Endometrial microvascular endothelial cells (primary cell): ENCODE results near the gene TMEM38B. TPM values are rescaled to one million over a fixed set of nuclear protein-coding genes. Genes with fewer than 3 reads are reported as not detected.

ENCODE experiments used
- in situ Hi-C: cut with HindIII; loops from 2 replicates; pipeline ENCODE4 v1.10.0; 2017; ENCODE audit warnings: low sequenced_read_pairs, low pct_unique_long_range_greater_than_20kb; ENCODE audit errors: inconsistent ontology term
- total RNA-seq: library from RNA; depleted of rRNA; stranded (reverse); fragments of >200 nt; gene quantifications from one replicate; pipeline ENCODE4 v1.2.3, GENCODE V29; 2015; ENCODE audit errors: inconsistent ontology term

Gene TMEM38B, protein sequence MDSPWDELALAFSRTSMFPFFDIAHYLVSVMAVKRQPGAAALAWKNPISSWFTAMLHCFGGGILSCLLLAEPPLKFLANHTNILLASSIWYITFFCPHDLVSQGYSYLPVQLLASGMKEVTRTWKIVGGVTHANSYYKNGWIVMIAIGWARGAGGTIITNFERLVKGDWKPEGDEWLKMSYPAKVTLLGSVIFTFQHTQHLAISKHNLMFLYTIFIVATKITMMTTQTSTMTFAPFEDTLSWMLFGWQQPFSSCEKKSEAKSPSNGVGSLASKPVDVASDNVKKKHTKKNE
- 16.4 TPM for total RNA-seq

DNA sequence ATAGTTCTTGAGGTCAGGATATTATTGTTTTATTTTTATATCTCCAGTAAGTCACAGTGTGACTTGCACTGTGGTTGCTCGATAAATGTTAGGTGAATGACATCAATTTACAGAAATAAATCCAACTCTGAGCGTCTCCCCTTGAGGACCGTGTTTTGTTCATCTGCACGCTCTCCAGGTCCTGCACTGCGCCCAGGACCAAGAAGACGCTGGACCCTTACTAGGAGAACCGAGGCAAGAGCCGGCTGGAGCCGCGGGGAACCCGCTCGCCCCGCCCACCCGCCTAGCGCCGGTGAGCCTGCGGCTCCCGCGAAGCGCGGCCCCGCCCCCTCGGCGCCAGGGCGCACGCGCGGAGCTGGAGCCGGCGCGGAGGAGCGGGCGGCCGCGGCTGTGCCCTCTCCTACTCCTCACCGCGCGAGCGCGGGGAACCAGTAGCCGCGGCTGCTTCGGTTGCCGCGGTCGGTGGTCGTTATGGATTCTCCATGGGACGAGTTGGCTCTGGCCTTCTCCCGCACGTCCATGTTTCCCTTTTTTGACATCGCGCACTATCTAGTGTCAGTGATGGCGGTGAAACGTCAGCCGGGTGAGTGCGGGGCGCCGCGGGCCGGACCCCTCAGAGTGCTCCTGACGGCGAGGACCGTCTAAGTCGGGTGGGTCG is at the start of gene TMEM38B:
TMEM38B (plus strand) TSS at position 352 of the 658 bp plus-strand sequence; CDS start at position 472, 120 bp downstream.
- in situ Hi-C loops: no loop called here

DNA sequence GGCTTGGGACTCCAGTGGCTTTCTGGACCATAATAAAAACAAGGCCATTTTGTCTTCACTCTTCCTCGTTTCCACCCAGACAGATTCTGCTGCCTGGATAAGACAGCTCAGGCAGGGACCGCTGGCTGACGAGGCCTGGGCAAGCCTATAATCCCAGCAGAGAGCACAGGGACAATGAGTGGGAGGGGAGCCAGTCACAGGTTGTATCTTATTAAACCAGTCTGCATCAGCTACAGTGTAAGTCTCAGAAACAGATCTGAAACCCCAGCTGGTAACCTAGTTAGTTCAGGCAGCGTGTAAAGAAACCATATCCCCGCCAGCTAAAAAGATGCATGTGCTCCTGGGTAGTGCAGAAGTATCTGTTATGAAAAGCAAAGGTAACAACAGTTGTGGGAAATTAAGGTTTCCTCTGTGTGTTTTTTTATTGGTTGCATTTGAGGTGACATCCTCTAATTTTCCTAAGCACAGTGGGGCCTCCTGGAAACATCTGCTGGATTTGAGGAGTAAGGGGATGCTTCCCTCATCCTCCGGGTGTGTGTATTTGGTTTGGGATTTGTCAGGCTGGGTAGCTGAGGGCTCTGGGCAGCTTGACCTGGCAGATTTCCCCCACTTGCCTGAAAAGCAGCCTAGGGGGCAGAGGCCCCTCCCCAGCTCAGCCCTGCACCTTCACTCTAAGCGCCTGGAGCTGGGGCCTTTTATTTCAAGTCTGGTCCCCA is 47.3 kb upstream of the TMEM38B start:
- in situ Hi-C loops: no loop called here

DNA sequence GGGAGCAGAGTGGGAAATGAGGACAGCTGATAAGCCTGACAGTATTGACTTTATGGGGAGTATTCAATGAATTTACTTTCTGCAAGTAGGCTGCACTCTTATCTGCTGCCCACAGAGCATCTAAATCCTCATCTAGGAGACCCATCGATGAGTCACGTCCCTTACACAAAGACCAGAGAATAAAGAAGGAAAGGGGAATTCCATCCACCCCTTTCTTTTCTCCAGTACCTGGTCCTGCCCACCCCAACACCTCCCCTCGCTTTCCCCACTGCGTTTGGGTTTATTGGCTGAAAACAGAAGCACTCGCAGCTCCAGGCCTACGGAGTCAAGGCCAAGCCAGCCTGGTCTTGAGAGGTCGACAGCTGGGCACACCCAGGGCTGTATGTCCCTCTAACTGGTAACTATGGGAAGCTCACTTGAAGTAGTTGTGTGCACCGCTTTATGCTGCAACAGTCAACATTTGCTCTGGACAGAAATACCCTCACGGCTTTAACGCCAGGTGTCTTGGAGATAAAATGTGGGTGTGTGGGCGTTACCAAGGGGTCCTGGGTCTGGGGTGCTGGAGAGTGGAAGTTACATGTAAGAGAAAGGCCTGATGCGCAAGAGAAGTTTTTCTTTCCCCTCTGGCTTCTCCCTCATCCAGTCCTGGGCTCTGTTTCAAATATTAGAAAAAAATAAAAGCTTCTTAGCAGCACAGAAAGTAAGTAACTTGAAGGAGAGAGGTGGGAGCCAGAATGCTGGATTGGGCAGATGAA is 46.6 kb upstream of the TMEM38B start:
- in situ Hi-C loops: no loop called here

DNA sequence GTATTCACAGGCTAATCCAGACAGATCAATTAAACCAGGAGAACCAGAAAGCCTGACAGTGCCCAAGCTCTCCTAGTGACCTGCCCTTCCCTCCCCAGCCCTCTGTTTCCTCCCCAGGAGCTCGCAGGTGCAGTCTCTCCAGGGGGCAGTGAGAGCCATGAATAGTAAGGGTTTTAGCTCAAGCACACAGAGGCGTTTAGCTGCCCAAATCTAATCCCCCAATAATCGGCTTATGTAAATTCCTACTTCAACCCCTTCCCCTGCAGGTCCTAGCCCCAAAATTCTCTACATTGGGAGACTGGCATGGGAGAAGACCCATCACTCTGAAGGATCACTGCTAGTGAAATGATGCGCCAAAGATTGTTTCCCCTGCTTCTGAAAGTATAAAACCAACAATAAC is 42.5 kb upstream of the TMEM38B start:
- in situ Hi-C loops: no loop called here

DNA sequence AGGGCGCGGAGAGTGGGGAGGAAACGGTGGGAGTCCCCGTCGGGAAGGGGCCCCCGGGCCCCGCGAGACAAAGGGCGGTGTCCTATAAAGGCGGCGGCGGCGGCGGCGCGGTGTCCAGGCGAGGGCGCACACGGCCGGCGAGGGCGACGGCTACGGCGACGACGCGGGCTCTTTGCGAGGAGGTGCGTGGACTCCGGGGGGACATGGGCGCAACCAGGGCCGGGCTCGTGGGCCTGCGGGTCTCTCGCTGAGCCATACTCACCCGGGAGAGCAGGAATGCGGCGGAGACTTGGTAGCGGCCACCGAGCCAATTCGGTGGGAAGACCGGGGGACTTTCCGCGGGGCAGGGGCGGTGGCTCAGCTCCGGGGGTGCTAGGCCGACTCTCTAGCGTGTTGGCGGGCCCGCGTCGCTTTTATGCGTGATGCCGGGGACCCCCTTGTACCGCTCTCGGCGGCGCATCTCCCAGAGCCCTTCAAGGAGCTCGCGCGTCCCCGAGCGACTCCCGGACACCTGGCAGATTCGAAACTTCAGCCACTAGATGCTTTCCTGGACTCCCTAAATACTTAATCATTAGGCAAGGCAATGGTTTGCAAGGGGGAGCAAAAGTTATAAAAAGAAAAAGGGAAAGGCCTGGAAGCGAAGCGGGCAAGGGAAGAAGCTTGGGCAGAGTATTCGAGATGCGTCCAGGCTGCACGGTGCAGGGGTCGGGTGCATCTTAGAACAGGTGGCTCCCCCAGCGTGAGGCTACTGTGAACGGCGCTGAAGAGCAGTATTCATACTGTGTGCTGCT is 38.0 kb upstream of the TMEM38B start:
- in situ Hi-C loops: no loop called here

DNA sequence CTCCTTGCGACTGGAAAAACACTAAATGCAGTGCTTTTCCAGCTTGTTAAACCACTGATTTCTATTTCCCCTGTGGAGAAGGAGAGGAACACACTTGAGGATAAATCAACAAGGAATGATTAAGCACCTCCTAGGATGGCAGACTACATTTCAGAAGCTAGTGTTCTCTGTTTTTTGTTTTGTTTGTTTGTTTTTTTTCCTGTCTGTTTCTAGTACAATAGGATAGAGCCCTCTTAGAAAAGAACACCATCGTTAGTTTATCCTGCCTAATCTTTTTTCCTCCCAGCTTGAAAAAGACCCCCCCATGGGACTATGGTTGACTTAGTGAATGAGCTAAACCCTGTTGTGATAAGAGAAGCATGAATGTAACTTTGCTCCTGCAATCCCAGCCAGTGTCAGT is 36.0 kb upstream of the TMEM38B start:
- in situ Hi-C loops: no loop called here

DNA sequence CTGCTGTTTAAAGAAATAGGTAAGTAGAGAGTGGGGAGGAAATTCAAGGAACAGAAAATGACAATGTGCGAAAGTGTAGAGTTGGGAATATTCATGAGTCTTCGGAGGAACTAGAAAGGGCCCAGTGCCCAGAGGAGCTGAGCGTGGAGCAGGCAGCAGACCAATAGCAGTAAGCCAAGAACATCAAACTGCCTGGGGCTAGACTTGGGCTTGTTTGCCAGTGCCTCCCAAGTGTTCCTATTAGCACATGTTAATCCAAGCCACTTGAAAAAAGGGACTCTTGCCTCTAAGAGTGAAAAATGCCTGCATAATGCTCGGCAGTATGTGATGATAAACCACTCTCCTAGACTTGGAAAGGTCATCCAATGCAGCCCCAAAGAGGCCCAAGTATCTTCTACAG is 33.3 kb upstream of the TMEM38B start:
- in situ Hi-C loops: no loop called here

DNA sequence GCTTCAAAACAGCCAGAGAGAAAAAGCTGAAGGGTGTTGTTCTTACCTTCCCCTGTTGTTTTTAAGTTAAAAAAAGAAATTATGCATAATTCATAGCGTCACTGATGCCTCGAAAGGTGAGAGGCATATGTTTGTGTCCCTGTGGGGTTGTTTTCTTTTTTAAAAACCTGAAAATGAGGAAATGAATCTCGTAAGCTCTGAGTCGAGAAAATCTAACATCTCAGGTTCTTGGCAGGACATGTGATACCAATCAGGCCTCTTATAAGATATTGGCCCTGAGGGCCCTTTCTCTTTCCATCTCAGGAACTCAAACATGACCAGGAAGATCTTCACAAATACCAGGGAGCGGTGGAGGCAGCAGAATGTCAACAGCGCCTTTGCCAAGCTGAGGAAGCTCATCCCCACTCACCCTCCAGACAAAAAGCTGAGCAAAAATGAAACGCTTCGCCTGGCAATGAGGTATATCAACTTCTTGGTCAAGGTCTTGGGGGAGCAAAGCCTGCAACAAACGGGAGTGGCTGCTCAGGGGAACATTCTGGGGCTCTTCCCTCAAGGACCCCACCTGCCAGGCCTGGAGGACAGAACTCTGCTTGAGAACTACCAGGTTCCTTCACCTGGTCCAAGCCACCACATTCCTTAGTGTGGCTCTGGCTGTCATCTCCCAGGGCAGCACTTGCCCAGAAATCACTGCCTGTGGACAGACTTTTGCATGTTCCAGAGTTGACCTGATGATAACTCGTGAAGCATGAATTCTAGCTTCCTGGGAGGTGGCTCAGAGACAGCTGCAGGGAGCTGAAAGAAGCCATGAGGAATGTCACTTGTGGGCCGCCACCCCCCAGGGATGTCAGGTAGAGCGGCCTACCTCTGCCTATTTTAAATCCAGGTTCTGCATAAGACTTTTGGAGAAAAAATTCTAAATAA is 31.9 kb upstream of the TMEM38B start, which contains the start of gene TAL2:
TAL2 (plus strand) TSS at position 274 of the 921 bp plus-strand sequence; CDS start at position 314, 40 bp downstream.
- in situ Hi-C loops: no loop called here

DNA sequence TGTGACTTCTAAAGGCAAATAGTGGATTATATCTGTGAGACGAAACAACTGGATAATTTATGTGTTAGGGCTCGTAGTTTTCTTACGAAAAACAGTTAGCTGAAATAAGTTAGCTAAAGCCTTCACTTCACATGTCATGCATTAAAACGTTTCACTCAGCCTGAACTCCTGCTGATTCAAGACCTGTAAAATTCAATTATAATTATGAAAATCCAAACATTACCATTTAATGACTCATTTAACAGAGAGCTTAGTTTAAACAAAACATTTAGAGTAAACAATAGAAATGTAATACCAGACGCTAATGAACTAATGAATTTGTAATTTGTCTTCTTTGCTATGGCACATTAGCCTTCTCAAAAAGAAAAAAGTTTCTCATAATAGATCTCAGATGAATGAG is 30.4 kb upstream of the TMEM38B start:
- in situ Hi-C loops: no loop called here

DNA sequence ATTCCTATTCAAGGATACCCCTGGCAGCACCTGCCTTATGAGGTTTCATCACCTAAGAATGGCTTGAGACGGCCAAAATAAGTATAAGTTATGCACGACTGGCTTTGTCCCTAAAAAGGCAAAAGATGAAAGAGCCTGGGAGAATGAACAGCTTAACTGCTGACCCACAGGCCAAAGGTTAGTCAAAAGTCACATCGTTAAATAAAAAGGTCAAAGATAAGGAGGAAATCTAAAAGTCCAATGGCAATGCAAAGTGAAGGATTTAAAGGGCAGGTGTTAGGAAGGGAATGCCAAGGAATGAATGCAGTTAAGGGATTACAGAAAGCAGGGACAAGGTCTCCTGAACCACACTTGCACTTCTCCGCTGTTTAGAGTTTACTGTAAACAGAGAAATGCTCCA is 26.5 kb upstream of the TMEM38B start:
- in situ Hi-C loops: no loop called here

DNA sequence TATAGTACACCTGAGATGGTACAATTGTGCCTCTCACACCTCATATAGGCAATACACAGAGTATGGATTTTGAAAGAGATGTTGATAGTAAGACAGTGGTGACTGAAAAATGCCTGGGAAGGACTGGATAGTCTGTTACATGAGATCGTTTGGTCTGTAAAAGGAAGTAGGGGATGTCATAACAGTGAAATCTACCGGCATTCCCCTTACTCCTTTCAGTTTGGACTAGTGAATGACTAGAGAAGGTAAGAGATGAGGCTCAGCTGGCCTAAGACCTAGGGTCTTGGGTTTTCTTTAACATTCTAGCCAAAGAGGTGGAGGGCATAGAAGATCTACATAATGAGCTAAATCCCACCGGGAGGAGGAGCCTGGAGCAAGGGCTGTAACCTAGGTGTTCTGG is 24.0 kb upstream of the TMEM38B start:
- in situ Hi-C loops: no loop called here

DNA sequence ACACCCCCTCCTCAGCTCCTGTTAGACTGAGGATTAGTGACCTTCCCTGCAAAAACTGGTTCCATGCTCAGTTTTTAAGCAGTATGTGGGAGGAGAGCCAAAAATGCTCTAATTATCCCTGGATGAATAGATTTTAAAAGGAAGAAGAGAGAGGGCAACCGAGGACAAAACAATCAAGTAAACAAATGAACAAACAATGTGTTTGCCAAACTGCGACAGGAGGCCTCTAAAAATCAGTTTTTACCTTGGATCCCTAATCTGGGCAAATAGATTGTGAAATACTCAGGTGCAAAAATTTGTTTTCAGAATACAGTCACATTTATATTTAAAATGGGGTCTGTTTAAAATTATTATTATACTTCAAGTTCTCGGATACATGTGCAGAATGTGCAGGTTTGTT is 23.6 kb upstream of the TMEM38B start:
- in situ Hi-C loops: no loop called here

DNA sequence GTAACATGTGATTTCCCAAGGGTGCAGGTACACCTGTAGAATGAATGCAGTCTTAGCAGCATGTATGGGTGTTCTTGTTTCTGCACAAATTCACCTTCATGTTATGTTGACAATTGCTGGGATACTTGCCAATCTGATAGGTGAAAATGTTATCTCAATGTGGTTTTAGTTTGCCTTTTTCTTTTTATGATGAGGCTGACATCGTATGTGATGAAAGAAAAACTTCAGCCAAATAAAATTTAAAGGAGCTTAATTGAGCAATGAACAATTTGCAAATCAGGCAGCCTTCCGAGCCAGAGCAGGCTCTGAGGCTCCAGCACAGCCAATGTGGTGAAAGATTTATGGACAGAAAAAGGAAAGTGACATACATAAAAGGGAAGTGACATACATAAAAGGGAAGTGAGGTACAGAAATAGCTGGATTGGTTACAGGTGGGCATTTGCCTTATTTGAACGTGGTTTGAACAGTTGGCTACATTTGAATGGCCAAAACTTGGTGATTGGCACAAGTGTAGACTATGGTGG is 21.6 kb upstream of the TMEM38B start:
- in situ Hi-C loops: no loop called here

DNA sequence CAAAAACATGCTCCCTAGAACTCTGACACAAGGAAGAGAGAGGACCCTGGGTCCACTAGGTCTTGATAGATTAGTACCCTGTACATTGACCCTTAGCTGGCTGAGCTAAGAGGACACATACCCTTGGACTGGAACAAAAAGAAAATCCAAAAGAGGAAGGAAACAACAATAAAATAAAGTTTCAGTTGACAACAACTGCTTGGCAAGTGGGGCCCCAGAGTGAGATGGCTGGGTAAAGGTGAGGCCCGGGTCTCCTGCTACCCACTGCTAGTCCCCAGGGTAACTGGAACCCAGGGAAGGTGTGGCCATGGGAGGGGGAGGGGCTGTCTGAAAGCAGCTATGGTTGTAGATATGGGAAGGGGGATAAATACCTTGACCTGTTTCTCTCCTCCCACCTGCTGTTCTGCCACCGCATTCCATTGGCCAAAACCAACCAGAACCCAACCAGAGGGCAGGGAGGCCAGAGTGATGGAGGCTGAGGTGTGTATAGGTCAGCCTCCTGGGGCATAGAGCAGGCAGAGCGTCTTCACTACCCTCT is 20.4 kb upstream of the TMEM38B start:
- in situ Hi-C loops: no loop called here

DNA sequence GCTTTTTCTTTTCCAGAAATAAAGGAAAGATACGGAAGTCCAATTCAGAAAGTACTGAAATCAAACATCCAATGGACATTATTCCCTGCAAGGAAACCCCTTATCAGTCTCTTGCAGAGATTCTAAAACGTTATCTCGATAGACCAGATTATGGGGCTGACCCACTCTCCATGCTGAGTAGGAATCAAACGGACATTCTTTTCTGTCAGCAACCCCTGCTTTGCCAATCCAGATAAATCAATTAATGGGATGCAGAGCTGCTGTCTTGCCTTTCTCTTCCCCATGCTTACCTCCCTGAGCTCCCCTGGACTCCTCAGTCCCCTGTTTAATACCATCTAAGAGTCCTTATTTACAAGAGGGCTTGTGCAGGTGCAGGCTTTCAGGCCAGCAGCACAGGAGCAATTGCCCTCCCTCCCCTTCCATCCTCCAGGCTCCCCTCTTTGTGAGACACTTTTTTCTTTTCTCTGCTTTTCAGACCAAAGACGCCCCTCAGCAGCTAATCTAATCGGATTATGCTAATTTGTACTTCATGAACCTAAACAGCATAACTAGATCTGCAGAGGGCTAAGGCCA is 17.9 kb upstream of the TMEM38B start:
- in situ Hi-C loops: no loop called here

DNA sequence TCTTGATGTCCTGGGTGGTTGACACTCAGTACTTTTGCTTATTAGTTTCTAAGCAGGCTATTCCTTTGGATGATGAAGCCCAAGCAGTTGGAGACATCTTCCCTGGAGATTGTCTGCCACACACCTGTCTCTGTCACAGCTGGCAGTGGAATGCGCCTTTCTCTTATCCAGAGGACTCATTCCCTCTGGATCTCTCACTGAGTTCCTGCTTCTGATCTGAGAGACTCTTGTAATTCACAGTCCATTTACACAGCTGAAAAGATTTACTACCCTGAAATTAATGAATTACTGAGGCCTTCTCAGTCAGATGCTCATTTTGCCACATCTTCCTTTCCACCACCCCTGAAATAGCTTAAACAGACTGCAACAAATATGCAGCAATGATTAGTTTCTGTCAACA is 16.2 kb upstream of the TMEM38B start:
- in situ Hi-C loops: no loop called here

DNA sequence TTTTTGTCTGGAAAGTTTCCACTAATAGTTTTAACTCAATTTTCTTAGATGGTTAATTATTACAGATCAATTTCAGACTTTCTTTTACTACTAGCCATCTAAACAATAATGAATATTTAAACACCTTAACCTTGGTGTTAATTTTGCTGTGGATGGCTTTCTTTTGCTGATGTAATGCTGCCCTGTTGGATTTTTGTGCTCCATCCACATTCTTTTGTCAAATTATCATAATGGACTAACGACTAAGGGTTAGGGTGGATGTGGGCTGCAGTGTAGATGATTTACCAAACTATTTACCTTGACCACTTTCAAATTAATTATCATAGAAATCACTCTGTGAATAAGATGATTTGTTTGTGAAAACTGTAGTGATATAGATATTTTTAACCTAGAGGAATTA is 15.6 kb upstream of the TMEM38B start:
- in situ Hi-C loops: no loop called here
